Thyroid gland (tissue), 4 donors: Measurements from ENCODE around the gene FBLN1. TPM values are rescaled to one million over a fixed set of nuclear protein-coding genes. Genes with fewer than 3 reads are reported as not detected.
A peak's percentile ranks its signal among the peaks of the same experiment; 100 is the strongest.

ENCODE experiments used
- DNase-seq, 2 donors: peaks; one replicate each; pipeline ENCODE4 v3.0.0-alpha.2; 2019
- H3K27ac ChIP-seq, 3 donors: fragments of 200-600 bp; sonication (generic); 1 replicate in 2 of 3; 2 replicates in 1 of 3; pipeline ENCODE4 v1.5.1; 2016 to 2019; ENCODE audit warnings: mild to moderate bottlenecking in 1 of 3, moderate library complexity in 1 of 3
- H3K27me3 ChIP-seq: fragments of 200-600 bp; sonication (generic); one replicate; pipeline ENCODE4 v1.5.1; 2019
- H3K36me3 ChIP-seq, 2 donors: fragments of 200-600 bp; sonication (generic); one replicate each; pipeline ENCODE4 v1.5.1; 2016 to 2019
- H3K4me1 ChIP-seq, 2 donors: fragments of 200-600 bp; sonication (generic); one replicate each; pipeline ENCODE4 v1.5.1; 2017 to 2019
- H3K4me3 ChIP-seq, 3 donors: fragments of 200-600 bp; sonication (generic); replicated peaks in 1 of 3; 1 replicate in 2 of 3; 2 replicates in 1 of 3; pipeline ENCODE4 v1.5.1; 2016; ENCODE audit warnings: mild to moderate bottlenecking in 1 of 3
- H3K9me3 ChIP-seq: fragments of 200-600 bp; sonication (generic); one replicate; pipeline ENCODE4 v1.5.1; 2017
- CTCF ChIP-seq, 6 experiments: fragments of 200-600 bp in 3 of 6; fragments of 450-650 bp in 3 of 6; sonication (generic) in 3 of 6; IDR thresholded peaks; one replicate each; pipeline ENCODE4 v1.5.1; 2016 to 2019; ENCODE audit warnings: antibody characterized with exemption in 6 of 6, mild to moderate bottlenecking in 2 of 6, inconsistent platforms in 1 of 6, moderate library complexity in 1 of 6
- POLR2A ChIP-seq, 2 donors: fragments of 450-650 bp; IDR thresholded peaks; one replicate each; pipeline ENCODE4 v1.6.1; 2017; ENCODE audit warnings: antibody characterized with exemption in 2 of 2, mild to moderate bottlenecking in 2 of 2, moderate library complexity in 1 of 2
- WGBS, 2 donors: methylation state at CpG; one replicate each; pipeline ENCODE4 v1.1.5; 2017; 5-methylcytosine and 5-hydroxymethylcytosine counted together
- intact Hi-C: fragments of 100-400 bp; cut with DNase I; formaldehyde crosslinking; loops from one replicate; pipeline ENCODE4 v1.15.1; 2023
- total RNA-seq, 4 donors: library from RNA; depleted of rRNA; stranded (reverse); fragments of >200 nt; gene quantifications; one replicate each; pipeline ENCODE4 v1.2.3, GENCODE V29; 2016

FBLN1 gene
- total RNA-seq, 4 donors from 2014 or later: 52.3 to 199 (median 163) TPM

DNA sequence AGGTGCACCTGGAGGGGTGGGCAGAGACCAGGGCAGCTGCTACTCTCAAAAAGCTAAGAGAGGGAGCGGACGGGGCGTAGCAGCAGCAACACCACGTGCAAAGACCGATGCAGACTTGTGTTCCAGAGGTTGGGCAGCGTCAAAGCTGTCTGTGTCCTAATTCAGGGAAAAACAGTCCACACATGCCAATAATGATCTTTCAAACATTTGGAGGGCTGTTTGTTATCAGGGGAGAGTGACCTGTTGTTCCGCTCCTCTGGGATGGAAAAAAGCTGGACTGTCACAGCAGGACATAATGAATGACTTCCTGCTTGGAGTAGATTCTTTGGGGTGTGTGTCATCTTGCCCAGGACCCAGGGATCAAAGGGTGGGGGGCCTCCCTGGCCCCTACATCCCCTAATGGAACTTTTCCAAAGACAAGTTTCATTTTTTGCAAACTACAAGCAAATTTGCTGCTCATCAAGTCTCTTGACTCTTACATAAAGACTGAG is 6.2 kb upstream of the FBLN1 start:
- H3K36me3 ChIP-seq: no peaks in the 10 kb centered on the region
- no peak overlapping the region for H3K4me3 ChIP-seq
- WGBS, 2 donors: 46 to 53% methylated on average over 7 of the region's 7 CpGs
- H3K27me3 ChIP-seq: no peaks in the 10 kb centered on the region
- H3K9me3 ChIP-seq: no peaks in the 10 kb centered on the region
- H3K27ac ChIP-seq: no peak overlapping the region
- intact Hi-C loops: no loop called here
- peaks cover 0 to 5% of the 10 kb centered on the region in 2 donors for H3K4me1 ChIP-seq
- TF ChIP-seq CTCF (IDR thresholded peaks at IDR 0.05): no peak
- no peak for TF ChIP-seq POLR2A (IDR thresholded peaks at IDR 0.05)
- no peak for DNase-seq

GRCh38 chr22:45497351-45498145 is 5.1 kb upstream of the FBLN1 start:
- WGBS, 2 donors: 63 to 64% methylated on average over 10 of the region's 10 CpGs
- Histone ChIP-seq H3K9me3 (no peaks in the 10 kb centered on the region), H3K4me3 (no peak overlapping the region), H3K36me3 (no peaks in the 10 kb centered on the region), H3K27ac (no peak overlapping the region), H3K27me3 (no peaks in the 10 kb centered on the region), H3K4me1 (peaks cover 6 to 7% of the 10 kb centered on the region in 2 donors)
- DNase-seq: no peak
- intact Hi-C loops: no loop called here
- no peak for TF ChIP-seq POLR2A (IDR thresholded peaks at IDR 0.05)
- TF ChIP-seq CTCF (IDR thresholded peaks at IDR 0.05): no peak

DNA sequence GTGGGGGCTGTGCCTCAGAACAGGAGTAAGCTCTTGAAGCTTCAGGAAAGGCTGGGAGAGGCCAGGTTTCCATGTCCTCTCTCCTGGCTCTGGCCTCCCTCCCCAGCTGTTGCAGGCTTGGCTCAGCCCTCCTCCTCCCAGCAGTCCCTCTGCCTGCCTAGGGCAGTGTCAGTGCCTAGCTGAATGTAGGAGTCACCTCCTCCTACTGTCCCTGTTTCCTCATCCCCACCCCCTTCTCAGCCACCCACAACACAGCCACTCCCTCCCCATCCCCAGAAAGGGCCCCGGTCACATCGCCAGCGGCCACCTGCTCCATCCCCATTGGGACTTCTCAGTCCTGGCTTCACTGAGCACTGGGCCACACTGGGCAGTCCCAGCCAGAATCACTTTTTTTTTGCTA is 2.9 kb upstream of the FBLN1 start:
- no peak for TF ChIP-seq POLR2A (IDR thresholded peaks at IDR 0.05)
- TF ChIP-seq CTCF (IDR thresholded peaks at IDR 0.05): no peak
- DNase-seq: no peak
- Histone ChIP-seq H3K36me3 (no peaks in the 10 kb centered on the region), H3K27ac (no peak overlapping the region), H3K4me3 (no peak overlapping the region), H3K27me3 (no peaks in the 10 kb centered on the region), H3K9me3 (no peaks in the 10 kb centered on the region), H3K4me1 (peaks cover 10% of the 10 kb centered on the region in 2 donors)
- 94 to 96% methylated on average over 3 of the region's 3 CpGs for WGBS, 2 donors
- intact Hi-C loops: no loop called here

DNA sequence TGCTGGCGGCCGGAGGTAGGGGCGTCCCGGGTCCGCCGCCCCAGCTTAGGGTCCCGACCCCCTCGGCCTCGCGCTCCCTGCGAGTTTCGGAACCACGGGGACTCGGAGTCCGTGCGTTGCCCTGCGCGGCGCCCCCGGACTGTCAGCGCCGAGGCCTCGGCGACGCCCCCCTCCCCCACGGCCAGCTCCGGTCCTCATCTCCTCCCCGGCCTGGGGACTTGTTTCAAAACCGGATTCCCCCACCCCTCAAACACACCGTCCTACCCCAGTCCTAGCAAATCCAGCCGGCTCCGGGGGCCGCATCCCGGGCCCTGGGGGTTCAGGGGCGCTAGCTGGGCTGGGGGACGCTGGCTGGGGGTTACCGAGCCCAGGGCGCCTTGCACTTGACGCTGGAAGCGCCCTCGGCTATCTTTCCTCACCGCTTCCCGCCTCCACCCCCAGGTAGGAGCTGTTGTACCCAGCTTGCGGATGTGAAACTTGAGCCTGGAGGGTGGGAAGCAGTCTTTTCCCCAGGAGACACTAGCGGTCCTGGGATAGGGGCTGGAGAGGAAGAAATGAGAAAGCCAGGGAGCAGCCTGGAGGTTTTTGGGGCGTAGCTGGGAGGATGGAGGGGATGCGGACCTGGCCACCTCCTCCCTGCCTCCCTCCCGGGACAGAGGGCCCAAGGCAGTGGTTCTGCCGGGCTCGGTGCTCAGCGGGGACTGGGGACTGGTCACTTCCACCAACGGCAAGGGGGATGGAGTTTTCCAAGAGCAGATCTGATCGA is 550 bp downstream of the FBLN1 start:
- H3K4me3 ChIP-seq: peak overlapping the region in 2 of 3 donors; percentile 22 to 39
- H3K27ac ChIP-seq: peak overlapping the region; percentile 36 to 59 (median 49)
- H3K36me3 ChIP-seq: no peaks in the 10 kb centered on the region
- no peak for DNase-seq
- no peaks in the 10 kb centered on the region for H3K27me3 ChIP-seq
- peaks cover 10 to 12% of the 10 kb centered on the region in 2 donors for H3K4me1 ChIP-seq
- intact Hi-C loops: no loop called here
- TF ChIP-seq CTCF (IDR thresholded peaks at IDR 0.05): no peak
- TF ChIP-seq POLR2A (IDR thresholded peaks at IDR 0.05): no peak
- no peaks in the 10 kb centered on the region for H3K9me3 ChIP-seq
- WGBS, 2 donors: 21 to 45% methylated on average over 23 to 38 of the region's 53 CpGs
